Measurements from ENCODE around the gene NCAM1. TPM values are rescaled to one million over a fixed set of nuclear protein-coding genes. Genes with fewer than 3 reads are reported as not detected.

Gene NCAM1
- total RNA-seq, 2 experiments from 2014 or later: 0.72 to 1.0 TPM

DNA sequence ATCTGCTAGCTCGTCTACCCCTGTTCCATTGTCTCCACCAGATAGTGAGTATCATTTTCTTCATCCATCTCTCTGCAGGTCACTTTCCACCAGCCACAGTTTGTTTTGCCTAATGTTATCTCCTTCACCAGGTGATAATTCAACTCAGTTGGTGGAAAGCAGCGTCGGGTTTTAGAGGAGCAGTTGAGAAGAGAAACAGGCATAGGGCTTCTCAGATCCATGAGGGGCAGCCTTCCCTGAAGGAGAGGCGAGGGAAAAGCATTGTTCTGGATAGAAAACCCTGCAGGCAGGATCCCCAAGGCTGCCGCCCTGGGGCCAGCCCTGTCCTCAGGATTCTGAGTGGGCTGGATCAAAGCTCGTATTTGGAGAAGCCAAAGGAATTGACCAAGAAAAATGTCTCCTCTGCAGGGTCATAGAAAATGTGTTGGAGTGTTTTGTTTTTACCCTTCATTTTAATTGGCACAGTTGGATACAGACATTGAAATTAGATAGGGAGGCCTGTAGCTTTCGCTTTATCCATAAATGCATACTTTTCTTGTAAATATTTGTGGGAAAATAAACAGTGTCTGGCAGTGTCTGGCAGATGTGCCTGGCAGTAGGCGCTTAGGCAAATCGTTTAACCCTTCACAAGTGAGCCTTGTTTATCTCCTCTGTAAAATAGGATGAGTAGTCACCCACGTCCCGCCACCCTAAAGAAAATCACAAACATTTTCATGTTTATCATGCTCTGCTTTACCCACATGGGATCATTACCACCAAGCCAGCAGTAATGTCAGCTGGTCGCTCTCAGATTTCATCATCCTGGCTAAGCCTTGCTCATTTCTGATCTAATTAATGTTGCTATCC, 279.8 kb downstream of the NCAM1 start:
- Mint-ChIP-seq H3K9me3 (no peaks in the 10 kb centered on the region), H3K27ac (no peak overlapping the region), H3K36me3 (no peaks in the 10 kb centered on the region), H3K4me3 (no peak overlapping the region), H3K27me3 (peaks cover 51% of the 10 kb centered on the region), H3K4me1 (peaks cover 13% of the 10 kb centered on the region)
- DNase-seq: no peak
- POLR2A ChIA-PET: no interaction called here
- no peak for ATAC-seq (ENCODE audit: low read depth)

DNA sequence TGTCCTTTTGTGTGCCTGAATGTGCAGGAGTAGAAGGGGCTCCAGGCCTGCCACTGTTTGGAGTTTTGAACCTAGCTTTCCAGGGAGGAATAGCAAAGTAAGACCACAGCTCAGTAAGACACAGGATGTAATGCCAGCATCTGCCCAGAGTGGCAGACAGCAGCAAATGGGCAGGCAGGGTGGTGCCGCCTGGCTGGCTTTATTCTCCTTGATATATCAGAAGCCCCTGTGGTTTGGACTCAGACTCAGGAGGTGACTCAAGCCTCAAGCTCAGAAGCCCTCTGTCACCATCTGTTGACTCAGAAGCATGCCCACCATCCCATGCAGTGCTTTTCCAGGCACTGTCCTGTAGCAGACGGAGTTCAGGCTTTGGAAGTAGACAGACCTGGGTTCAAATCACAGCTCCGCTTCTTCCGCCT, 280.4 kb downstream of the NCAM1 start:
- ATAC-seq (ENCODE audit: low read depth): no peak
- Mint-ChIP-seq H3K36me3 (no peaks in the 10 kb centered on the region), H3K9me3 (no peaks in the 10 kb centered on the region), H3K4me1 (peaks cover 13% of the 10 kb centered on the region), H3K27me3 (peaks cover 49% of the 10 kb centered on the region), H3K27ac (no peak overlapping the region), H3K4me3 (no peak overlapping the region)
- POLR2A ChIA-PET: no interaction called here
- DNase-seq: no peak

DNA sequence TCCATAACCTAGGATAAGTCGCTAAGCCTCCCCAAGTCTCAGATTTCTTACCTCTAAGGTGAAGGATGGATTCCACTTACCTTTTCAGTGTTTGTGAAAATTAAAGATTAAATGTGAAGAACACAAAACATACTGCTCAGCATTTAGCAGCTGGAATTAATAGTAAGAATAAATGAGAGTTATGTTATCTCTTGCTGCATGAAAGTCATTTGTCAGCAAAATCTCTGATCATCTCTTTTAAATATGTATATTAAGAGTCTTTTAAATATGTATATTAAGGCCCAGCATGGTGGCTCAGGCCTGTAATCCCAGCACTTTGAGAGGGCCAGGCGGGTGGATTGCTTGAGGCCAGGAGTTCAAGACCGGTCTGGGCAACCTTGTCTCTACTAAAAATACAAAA, 280.8 kb downstream of the NCAM1 start:
- ATAC-seq (ENCODE audit: low read depth): no peak
- Mint-ChIP-seq H3K4me3 (no peak overlapping the region), H3K36me3 (no peaks in the 10 kb centered on the region), H3K27ac (no peak overlapping the region), H3K4me1 (peaks cover 13% of the 10 kb centered on the region), H3K27me3 (peaks cover 53% of the 10 kb centered on the region), H3K9me3 (no peaks in the 10 kb centered on the region)
- DNase-seq: no peak
- POLR2A ChIA-PET: no interaction called here

DNA sequence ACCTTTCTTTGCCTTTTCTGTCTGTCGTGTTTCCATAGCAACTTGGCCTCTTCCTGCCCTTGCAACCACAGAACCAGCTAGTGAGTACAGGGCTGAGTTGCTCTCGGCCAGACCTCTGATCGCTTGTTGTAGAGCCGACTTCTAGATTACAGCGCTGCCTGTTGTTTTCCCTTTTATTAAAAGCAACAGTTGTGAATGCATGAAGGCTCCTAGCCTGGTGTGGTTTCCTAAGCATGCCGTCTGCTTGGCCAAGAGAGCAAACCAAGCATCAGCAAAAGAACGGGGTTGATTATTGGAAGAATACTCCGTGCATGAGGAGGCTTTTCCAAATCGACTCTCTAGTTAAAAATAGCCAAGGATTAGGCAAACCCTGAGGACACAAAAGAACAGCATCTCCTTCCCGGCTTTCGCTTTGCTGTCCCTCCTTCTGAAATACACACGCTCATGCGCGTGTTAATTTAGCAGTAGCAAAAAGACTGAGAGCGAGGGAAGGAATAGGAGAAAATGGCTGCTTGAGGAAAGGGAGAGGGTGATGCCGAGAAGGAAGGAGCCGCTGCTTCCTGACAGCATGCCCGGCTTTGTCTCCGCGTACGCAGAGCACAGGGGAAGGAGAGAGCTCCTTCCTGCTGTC, 281.7 kb downstream of the NCAM1 start:
- peaks cover 58% of the 10 kb centered on the region for H3K27me3 Mint-ChIP-seq
- peak overlapping the region; percentile 69 for H3K4me3 Mint-ChIP-seq
- H3K36me3 Mint-ChIP-seq: no peaks in the 10 kb centered on the region
- peak; percentile 95 for ATAC-seq (ENCODE audit: low read depth)
- peaks cover 13% of the 10 kb centered on the region for H3K4me1 Mint-ChIP-seq
- DNase-seq: peak; percentile 40
- H3K9me3 Mint-ChIP-seq: no peaks in the 10 kb centered on the region
- no peak overlapping the region for H3K27ac Mint-ChIP-seq
- POLR2A ChIA-PET: no interaction called here

DNA sequence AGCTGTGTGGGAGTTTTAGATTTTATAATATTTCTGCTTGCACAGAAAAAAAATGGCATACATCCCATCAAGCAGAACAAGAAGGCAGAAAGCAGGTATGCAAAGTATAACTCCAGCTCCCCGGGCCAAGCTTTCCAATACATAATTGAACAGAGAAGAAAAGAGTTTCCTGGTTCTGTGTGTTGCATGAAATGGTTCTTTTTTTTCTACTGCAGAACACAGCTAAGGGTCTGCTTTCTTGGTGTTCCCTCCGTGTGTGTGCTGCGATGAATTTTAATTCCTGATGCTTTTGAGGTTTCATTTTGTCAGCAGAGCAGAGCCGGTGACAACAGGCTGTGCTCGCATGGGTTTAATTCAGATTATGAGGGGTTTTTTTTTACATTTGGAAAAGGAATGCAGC, 282.5 kb downstream of the NCAM1 start:
- Mint-ChIP-seq H3K4me1 (peaks cover 13% of the 10 kb centered on the region), H3K36me3 (no peaks in the 10 kb centered on the region), H3K9me3 (no peaks in the 10 kb centered on the region), H3K27me3 (peaks cover 65% of the 10 kb centered on the region), H3K4me3 (no peak overlapping the region), H3K27ac (no peak overlapping the region)
- POLR2A ChIA-PET: no interaction called here
- DNase-seq (no peak), ATAC-seq (ENCODE audit: low read depth) (no peak)

DNA sequence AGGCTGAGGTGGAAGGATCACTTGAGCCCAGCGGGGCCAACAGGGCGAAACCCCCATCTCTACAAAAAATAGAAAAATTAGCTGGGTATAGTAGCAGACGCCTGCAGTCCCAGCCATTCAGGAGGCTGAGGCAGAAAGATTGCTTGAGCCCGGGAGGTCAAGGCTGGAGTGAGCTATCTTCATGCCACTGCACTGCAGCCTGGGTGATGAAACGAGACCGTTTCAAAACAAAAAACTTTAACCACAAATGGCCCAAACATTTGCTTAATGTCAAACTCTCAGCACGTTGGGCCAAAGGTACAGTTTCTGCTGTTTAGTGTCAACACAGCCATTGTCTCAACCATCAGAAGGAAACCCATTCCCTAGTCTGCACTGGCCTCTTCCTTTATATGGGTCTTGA, 284.0 kb downstream of the NCAM1 start:
- POLR2A ChIA-PET: no interaction called here
- no peak overlapping the region for H3K27ac Mint-ChIP-seq
- ATAC-seq (ENCODE audit: low read depth) (no peak), DNase-seq (no peak)
- H3K4me3 Mint-ChIP-seq: no peak overlapping the region
- peaks cover 57% of the 10 kb centered on the region for H3K27me3 Mint-ChIP-seq
- H3K4me1 Mint-ChIP-seq: peaks cover 13% of the 10 kb centered on the region
- H3K36me3 Mint-ChIP-seq: no peaks in the 10 kb centered on the region
- no peaks in the 10 kb centered on the region for H3K9me3 Mint-ChIP-seq

DNA sequence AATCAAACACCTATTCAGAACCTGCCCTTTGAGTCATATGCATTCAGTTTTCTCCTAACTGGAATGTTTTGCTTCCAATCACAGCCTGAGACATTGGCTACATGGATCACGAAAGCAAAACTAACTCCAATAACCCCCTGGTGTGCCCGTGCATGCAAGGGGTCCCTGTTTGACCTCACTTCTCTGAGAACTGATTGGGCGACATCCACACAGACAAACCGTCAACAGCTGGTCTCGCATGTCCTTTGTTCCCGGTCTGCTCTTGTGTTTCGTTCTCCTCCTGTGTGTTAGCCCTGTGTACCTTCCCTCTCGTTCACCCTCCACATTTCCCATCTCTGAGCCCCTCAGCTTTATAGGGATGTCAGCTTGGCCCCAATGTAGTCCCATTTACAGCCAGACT, 286.0 kb downstream of the NCAM1 start:
- Mint-ChIP-seq H3K27me3 (peaks cover 42% of the 10 kb centered on the region), H3K36me3 (no peaks in the 10 kb centered on the region), H3K4me3 (no peak overlapping the region), H3K27ac (no peak overlapping the region), H3K9me3 (no peaks in the 10 kb centered on the region), H3K4me1 (peaks cover 13% of the 10 kb centered on the region)
- ATAC-seq (ENCODE audit: low read depth) (no peak), DNase-seq (no peak)
- POLR2A ChIA-PET: no interaction called here

DNA sequence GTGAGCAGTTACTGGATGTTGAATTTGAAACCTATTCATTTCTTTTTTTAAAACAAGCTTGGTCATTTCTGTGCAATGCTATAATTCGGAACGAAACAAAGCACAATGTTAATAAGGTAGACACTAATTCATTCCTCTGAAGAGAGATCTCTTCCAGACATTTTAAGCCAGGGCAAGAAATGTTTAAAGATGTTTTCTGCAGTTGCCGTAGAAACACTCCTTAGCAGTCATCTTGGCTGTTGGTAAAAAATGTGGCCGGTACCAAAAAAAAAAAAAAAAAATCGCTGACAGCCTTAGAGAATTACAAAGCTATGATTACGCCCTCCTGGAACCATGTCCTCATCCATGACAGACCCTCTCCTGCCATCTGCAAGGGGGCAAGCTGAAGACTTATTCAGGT, 286.7 kb downstream of the NCAM1 start:
- peaks cover 42% of the 10 kb centered on the region for H3K27me3 Mint-ChIP-seq
- POLR2A ChIA-PET: no interaction called here
- H3K4me3 Mint-ChIP-seq: no peak overlapping the region
- no peak overlapping the region for H3K27ac Mint-ChIP-seq
- no peaks in the 10 kb centered on the region for H3K36me3 Mint-ChIP-seq
- H3K4me1 Mint-ChIP-seq: peaks cover 9% of the 10 kb centered on the region
- no peaks in the 10 kb centered on the region for H3K9me3 Mint-ChIP-seq
- ATAC-seq (ENCODE audit: low read depth) (no peak), DNase-seq (no peak)

DNA sequence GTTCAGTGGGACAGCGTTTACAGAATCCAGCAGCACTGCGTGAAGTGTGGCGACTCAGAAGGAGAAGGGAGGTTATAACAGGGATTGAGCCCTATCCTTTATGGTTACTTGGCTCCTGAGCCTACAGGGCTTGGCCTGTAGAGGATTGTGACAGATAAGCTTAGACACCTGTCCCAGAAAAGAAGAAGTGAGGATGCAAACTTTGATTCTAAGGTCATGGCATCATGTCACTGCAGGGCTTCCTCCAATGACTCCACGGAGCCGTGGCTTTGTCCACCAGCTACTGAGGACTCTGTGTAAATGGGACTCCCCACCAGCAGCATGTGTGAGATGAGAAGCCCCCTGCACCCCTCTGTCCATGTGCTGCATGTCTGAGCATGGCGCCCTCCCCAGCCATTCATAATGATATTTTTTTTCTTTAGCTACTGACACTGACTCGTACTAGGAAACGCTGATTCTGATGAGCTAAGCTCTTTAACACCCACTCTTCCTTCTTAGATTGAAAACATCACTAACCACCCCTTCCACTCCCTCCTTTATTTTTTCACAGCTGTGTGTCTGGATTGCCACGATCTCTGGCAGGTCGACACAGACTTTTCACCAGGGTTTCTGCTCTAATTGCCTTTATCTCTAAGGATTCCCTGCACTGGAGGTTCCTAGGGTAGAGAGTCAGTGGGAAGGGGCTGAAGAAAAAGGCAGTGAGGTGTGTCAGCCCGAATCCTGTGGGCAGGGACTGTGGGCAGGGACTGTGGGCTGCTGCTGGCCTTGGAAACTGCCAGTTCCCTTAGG, 287.7 kb downstream of the NCAM1 start:
- Mint-ChIP-seq H3K27ac (no peak overlapping the region), H3K27me3 (peaks cover 40% of the 10 kb centered on the region), H3K9me3 (no peaks in the 10 kb centered on the region)

DNA sequence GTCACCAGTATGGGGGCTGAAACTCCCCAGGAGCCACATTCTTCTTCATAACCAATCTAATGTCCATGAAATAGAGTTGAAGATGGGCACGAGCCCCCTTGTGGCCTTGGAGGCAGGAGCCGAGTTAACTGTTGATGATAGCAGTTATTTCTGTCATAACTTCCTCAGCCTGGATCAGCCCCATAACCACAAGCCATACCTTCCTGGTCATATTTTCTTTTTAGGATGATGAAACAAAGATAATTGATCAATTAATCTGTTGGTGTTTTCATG, 288.2 kb downstream of the NCAM1 start:
- Mint-ChIP-seq H3K27me3 (peaks cover 40% of the 10 kb centered on the region), H3K9me3 (no peaks in the 10 kb centered on the region), H3K4me1 (no peaks in the 10 kb centered on the region), H3K36me3 (no peaks in the 10 kb centered on the region), H3K4me3 (no peak overlapping the region), H3K27ac (no peak overlapping the region)
- POLR2A ChIA-PET: no interaction called here
- no peak for ATAC-seq (ENCODE audit: low read depth)
- no peak for DNase-seq

More for the DNA sequence above, 287.7 kb downstream of the NCAM1 start:
- no peak overlapping the region for H3K4me3 Mint-ChIP-seq
- DNase-seq (no peak), ATAC-seq (ENCODE audit: low read depth) (no peak)
- H3K36me3 Mint-ChIP-seq: no peaks in the 10 kb centered on the region
- POLR2A ChIA-PET: no interaction called here
- no peaks in the 10 kb centered on the region for H3K4me1 Mint-ChIP-seq

DNA sequence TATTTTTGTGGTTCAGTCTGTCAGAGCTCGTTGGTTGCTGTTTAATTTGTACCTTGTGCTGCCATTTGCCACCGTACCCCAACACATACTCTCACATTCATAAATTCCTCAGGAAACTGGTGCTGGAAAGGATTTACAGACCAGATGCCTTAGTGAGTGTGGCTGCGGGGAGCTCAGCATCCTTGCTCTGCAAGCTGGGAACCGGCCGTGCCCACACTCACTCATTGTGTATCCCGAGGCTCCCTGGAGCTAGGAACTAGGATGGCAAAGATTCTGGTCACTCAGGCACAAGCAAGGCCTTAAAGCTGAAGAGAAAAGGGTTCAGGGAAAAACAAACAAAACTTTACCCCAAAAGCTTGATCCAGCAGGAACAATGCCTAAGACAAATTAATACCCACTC, 288.6 kb downstream of the NCAM1 start:
- H3K9me3 Mint-ChIP-seq: no peaks in the 10 kb centered on the region
- no peak overlapping the region for H3K4me3 Mint-ChIP-seq
- POLR2A ChIA-PET: no interaction called here
- H3K4me1 Mint-ChIP-seq: no peaks in the 10 kb centered on the region
- ATAC-seq (ENCODE audit: low read depth): no peak
- H3K27ac Mint-ChIP-seq: no peak overlapping the region
- no peaks in the 10 kb centered on the region for H3K36me3 Mint-ChIP-seq
- H3K27me3 Mint-ChIP-seq: peaks cover 40% of the 10 kb centered on the region
- DNase-seq: no peak

DNA sequence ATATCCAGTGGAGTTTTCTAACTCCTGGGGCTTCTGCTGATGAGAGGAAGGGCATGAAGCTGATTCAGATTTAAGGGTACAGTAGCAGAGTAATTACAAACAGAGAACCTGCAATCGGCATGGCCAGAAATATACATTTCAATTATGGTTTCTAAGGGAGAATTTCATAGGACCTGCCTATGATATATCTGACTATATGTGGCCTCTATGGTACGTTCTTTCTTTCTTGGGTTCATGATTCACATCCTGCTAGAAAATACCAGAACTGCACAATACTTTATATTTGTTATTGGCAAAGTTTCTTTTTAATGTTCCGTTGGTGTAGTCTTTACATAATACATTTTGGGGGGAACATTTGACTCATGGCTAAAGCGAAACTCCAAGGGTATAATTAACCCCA, 290.1 kb downstream of the NCAM1 start:
- Mint-ChIP-seq H3K27ac (no peak overlapping the region), H3K4me1 (no peaks in the 10 kb centered on the region), H3K27me3 (peaks cover 34% of the 10 kb centered on the region), H3K36me3 (no peaks in the 10 kb centered on the region), H3K4me3 (no peak overlapping the region), H3K9me3 (no peaks in the 10 kb centered on the region)
- DNase-seq (no peak), ATAC-seq (ENCODE audit: low read depth) (no peak)
- POLR2A ChIA-PET: no interaction called here

DNA sequence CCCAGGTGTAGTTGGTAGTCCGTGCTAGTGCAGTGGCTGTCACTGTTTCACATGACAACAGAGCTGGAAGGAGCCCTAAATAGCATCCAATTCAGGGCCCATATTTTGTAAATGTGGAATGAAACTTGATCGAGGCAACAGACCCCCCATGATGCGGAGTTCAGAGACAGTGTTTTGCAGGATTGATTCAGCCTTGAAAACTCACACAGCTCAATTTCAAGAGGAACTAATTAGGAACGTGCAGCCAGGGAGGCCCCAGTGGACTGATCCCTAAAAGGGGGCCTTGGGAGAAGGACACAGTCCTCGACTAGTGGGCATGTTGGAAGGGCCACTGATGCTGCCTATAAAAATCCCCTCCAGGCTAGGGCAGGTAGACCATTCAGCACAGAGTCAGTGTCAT, 292.2 kb downstream of the NCAM1 start:
- ATAC-seq (ENCODE audit: low read depth): no peak
- Mint-ChIP-seq H3K36me3 (no peaks in the 10 kb centered on the region), H3K27ac (no peak overlapping the region), H3K4me1 (no peaks in the 10 kb centered on the region), H3K9me3 (no peaks in the 10 kb centered on the region), H3K4me3 (no peak overlapping the region), H3K27me3 (peaks cover 23% of the 10 kb centered on the region)
- no peak for DNase-seq
- POLR2A ChIA-PET: no interaction called here

DNA sequence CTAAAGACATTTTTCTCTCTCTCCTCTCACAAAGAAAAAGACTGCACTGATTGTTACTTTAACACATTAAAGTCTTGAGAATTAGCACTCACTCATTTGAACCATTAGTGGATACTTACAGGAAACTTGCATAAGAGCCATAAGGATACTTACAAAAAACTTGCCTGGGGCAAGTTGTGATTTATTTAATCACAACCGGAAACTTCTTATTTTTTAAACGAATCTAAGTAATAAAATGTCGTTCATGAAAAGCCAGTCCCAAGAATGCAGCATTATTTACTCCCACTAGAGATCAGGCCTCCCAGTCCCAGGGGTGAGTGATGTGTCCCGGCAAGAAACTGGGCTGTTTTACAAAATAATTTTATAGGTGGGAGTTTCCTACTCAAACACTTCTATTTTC, 293.9 kb downstream of the NCAM1 start:
- Mint-ChIP-seq H3K27ac (no peak overlapping the region), H3K36me3 (no peaks in the 10 kb centered on the region), H3K27me3 (peaks cover 20% of the 10 kb centered on the region), H3K9me3 (no peaks in the 10 kb centered on the region), H3K4me1 (no peaks in the 10 kb centered on the region), H3K4me3 (no peak overlapping the region)
- POLR2A ChIA-PET: no interaction called here
- DNase-seq (no peak), ATAC-seq (ENCODE audit: low read depth) (no peak)

All from activated naive CD8-positive, alpha-beta T cell treated with anti-CD3 and anti-CD28 coated beads, Interleukin-2, amount 10 ng/mL, durations not matched to agents 7 days and 5 days (primary cell).